SH-SY5Y (cell line): ENCODE data around the gene DIP2C.

Experiments used
- GATA2 ChIP-seq: IDR thresholded peaks from 2 replicates; pipeline ENCODE4 v1.6.1; 2011; ENCODE audit warnings: mild to moderate bottlenecking, low read depth, low read length
- GATA3 ChIP-seq: IDR thresholded peaks from 2 replicates; pipeline ENCODE4 v1.6.1; 2011; ENCODE audit warnings: low read depth, mild to moderate bottlenecking, low read length, moderate library complexity

DIP2C gene

DNA sequence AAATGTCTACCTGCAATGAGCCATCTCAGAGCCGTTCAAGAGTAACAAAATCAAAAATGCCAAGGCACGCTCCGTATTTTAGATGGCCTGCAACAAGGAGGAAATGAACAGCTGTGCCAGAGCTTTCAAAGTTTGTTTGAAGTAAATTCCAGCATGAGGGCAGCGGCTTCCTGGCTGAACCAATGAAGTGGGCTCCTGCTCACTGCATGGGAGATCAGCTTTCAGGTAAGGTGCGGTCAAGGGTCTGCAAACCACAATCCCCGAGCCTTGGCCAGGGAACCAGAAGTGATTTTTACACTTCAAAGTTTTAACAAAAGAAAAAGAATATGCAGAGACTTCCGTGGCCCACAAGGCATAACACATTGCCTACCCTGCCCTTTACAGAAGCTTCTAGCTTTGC lies 120.6 kb downstream of the DIP2C start:
- TF ChIP-seq GATA2 (no peak), GATA3 (no peak)

DNA sequence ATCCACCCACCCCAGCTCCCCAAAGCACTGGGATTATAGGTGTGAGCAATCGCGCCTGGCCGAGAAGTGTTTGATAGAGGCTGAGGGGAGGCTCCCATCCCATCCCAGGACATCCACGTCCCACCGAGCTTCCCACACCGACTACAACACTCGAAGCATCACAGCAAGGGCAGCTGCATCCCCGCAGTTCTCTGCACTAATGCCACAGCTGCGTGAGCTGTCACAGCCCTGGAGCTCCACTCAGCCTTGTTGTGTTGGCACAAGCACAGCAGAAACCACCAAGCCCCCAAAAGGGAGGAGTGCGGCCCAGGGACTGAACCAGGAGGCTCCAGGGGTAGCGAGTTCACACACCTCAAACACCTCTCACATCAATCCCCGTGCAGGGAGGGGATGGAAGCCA lies 121.6 kb downstream of the DIP2C start:
- no peak for TF ChIP-seq GATA3
- TF ChIP-seq GATA2, result no peak

DNA sequence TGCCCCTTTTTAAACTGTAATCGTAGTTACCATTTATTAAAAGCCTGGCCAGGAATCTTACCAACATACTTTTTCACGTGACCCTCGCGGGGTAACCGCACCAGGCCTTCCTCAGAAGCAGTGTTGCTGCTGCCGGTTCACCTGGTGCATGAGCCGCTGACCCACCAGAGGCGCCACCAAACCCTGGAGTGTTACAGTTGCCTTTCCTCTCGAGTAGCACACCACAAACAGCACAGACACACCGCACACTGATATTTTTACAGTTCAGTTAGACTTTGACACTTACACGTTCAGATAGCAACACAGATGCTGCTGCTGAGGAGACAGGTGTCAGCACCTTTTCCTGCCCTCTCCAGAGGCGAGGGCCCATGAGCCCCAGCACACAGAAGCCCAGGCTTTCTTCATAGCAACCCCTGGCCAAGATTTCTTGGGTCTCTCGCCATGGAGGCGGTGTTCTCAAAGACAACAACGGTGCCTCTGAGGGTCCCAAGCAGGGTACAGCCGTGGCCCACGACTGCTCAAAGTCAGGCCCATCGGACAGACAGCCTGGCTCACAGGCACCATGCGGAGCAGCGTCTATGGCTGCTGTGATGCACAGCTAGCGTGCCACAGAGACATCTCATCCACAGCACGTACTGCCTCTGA lies 123.1 kb downstream of the DIP2C start:
- TF ChIP-seq GATA3 (no peak), GATA2 (no peak)

DNA sequence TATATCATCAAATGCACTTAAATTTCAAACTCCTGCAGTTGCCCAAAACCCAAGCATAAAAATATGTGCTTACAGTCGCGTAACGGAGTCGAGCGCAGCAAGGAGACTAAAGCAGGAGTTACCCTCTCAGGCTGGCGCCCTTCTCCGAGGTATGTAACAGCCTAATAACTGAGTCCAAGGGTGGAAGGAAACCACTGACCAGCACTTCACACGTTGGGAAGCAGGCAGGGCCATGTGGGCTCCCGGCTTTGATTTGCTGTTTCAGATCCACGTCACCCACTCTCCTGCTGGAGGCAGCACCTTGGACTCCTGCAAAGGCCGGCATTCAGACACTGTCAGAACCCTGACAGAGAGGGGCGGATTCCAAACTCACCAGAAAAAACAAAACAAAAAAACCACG lies 123.8 kb downstream of the DIP2C start:
- TF ChIP-seq GATA3, result no peak

DNA sequence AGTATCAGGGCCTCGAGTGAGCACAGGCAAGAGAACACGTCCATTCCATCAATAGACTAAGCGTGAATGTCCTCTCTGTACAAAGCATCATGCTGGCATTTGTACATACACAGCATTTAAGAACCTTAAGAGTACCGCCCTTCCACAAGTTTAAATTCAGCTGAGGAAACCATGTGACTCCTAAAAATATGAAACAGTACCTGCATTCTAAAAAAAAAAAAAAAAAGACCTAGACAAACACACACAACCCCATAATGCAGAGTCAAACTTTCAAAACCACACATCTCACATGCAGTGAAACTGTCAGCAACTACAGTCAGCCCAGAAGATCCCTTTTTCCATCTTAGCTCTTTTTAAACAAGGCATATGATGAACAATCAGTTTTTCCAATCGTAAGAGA lies 124.3 kb downstream of the DIP2C start:
- TF ChIP-seq GATA2 (no peak), GATA3 (no peak)

DNA sequence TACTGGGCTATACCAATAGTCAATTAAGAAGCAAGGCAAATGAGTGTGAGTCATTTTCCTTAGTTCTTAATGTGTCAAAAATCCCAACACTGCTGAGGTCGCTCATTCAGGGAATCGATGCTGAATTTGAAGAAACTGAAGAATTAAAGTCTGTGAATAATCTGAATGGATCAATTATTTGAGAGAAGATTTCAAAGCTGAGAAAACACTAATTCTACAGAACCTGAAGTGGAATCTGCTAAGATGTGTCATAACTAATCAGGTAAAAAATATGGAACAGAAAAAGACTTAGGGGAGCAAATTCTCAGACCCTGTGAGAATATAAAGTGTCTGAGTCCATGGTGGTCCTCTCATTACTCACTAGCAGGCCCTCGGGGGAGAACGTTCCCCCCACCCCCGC lies 125.6 kb downstream of the DIP2C start:
- no peak for TF ChIP-seq GATA3
- no peak for TF ChIP-seq GATA2

DNA sequence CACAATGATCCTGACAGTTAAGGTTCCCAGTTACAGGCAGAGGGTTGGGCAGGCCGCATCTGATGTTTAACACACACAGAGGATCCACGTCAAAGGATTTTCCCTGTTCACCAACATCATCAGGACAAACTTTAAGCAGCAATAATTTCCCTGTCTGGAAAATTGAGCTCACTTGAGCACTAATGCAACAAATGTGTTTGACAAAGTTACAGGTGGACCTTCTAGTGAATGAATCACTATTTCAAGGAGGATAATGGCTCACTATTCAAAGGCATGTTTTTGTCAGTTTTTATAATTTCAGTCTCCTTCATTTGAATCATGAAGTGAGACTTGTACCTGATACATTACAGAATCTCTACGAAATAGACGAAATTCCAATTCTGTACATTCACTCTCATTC lies 127.3 kb downstream of the DIP2C start:
- no peak for TF ChIP-seq GATA3
- TF ChIP-seq GATA2, result no peak

DNA sequence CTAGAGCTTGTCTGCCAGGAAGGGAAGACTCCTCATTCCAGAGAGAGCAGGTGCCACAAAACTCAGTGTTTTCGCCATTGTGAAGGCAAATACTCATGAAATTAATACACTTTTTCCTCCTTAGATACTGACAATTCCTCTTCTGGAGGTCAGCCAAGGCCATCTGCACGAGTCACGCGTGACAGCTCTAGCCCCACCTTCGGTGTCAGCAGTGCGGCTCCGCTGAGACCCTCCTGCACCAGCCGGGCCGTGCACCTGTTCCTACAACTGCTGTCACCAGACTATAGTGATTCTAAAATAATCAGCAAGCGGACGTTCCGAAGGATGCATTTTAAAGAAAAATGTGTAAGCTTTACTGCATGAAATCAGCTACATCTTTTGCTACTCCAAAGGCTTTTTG lies 127.7 kb downstream of the DIP2C start:
- TF ChIP-seq GATA3 (no peak), GATA2 (no peak)

DNA sequence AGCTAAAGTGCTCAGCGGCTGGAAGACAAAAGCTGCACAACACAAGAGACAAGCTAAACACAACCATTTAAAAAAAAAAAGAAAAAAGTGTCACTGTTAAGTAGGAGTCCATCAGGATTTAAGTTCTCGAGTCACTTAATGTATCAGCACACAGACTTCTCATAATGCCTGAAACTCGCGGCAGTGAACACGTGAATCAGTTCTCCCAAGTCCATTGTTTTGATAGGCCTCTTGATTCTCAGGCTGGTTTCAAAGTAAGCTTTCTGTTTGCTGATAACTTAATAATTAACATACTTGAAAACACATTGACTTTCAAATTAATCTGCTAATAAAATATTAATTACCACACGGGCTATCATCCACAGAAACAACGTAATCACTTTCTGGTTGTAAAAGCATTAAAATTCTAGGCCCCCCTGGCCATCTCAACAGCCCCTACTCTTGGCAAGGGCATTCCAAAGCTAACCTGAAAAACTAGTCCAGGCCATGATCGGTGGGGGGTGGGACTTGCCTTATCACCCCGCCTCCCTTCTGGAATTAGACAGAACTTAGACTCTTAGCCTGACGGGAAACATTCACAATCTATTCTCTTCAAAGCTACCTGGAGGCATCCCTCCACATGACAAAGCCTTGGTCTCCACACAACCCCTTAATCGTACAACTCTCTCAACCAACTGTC lies 129.0 kb downstream of the DIP2C start:
- no peak for TF ChIP-seq GATA3
- no peak for TF ChIP-seq GATA2

DNA sequence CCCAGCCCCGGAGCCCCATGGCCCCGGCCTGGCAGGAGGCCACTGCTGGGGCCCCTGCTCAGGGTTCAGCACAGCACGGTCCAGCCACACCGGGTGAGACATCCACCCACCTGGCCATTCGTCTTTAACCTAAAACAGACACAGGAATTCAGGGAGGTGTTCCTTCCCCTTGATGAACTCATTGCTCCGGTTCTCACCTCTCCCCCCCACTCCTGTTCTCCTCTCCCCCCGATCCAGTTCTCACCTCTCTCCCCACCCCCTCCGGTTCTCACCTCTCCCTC lies 129.8 kb downstream of the DIP2C start:
- TF ChIP-seq GATA2, result no peak
- no peak for TF ChIP-seq GATA3

DNA sequence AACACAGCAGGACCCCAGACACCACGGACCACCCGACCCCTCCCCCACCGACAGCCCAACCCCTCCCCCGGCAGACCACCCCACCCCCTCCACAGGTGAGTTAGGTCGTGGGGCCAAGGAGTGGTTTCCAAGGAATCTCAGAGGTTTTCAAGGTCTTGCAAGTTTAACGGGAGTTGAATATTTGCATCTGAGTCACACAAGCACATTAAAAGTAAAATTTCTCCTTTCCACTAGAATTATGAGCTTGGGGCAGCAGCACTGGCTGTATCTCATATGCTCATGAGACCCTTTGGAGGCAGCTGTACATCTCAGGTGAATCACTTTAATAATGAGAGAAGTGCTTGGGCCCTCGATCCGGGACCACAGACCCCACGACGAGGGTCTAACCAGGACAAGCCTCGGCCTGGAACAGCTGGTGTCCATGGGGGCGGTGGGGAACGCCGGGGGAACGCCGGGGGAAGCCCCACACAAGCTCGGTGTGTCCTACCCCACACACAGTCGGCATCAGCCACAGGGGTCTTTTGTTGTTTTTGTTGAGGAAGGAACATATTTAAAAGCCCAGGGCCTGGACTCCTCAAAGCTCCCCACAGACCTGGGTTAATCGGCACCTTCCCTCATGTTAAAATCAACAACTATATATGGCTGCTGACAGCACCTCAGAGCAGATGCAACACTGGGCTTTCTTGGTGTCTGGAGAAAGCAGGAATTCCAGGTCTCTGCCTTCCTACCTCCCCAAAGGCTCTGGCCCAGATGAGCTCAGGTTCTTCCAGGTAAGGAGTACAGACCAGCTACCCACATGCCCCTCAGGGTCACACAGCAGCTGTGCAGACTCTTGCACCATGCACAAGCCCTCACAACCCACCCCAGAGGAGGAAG lies 130.3 kb downstream of the DIP2C start:
- TF ChIP-seq GATA2, result no peak
- no peak for TF ChIP-seq GATA3

DNA sequence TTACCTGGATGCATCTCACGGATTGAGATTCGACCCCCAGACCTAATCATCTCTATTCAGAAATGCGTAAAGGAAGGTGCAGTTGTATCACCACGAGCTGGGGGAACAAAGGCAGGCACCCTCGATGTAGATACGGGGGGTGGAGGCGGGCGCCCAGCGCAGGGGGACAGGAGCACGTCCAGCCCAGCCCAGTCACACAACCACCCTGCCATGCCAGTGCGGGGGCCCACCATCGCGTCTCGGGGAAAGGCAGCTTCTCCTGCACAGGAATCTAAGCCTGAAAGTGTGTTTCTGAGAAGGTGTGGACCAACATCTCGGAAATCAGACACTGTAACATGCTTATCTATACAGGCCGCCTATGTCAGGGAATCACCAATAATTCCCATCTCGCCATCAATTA lies 131.1 kb downstream of the DIP2C start:
- TF ChIP-seq GATA2 (no peak), GATA3 (no peak)

DNA sequence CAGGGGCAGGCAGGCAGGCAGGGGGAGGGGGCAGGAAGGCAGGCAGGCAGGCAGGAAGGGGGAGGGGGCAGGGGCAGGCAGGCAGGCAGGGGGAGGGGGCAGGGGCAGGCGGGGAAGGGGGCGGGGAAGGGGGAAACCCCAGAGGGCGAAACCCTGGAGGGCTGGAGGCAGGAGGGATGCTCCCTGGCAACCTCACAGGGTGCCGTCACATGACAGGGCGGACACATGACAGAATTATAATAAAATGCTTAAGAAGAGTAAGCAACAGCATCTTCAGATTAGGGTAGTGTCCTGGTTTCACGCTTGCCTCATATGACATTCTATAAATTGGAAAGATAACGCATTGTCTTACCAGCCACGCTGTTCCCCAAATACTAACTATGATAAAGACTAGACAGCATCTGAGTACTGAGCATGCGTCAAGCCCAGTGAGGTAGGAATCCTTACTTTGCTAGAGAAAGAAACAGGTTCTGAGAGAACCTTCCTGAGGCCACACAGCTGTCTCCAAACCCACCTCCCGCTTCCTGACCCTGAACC lies 131.6 kb downstream of the DIP2C start:
- TF ChIP-seq GATA3, result no peak
- no peak for TF ChIP-seq GATA2

DNA sequence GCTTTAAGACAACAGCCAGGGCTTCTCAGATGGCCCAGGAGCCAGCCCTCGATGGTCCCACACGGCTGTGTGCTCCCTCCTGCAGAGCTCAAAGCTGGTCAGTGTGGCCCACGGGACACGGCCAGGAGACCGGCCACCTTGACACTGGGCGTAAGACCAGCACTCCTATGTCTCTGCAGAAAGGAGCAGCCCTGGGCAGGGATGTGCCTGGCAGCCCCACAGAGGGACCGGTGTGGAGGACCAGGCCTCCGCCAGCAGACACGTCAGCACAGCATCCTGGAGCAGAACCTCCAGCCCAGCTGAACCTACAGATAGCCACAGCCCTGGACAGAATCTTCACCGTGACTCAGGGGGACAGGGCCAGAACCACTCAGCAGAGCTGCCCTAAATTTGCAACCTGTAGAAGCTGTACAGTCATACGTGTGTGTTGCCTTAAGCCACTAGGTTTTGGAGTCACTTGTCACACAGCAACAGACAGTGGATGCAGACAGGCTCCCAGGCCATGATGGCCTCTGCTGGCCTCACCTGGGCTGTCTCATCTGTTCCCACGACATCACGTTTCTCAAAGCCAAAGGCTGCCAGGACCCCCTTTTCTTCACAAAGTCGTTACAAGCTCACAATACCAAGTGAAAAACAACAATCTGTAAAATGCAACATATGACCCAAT lies 132.4 kb downstream of the DIP2C start:
- TF ChIP-seq GATA3 (no peak), GATA2 (no peak)

DNA sequence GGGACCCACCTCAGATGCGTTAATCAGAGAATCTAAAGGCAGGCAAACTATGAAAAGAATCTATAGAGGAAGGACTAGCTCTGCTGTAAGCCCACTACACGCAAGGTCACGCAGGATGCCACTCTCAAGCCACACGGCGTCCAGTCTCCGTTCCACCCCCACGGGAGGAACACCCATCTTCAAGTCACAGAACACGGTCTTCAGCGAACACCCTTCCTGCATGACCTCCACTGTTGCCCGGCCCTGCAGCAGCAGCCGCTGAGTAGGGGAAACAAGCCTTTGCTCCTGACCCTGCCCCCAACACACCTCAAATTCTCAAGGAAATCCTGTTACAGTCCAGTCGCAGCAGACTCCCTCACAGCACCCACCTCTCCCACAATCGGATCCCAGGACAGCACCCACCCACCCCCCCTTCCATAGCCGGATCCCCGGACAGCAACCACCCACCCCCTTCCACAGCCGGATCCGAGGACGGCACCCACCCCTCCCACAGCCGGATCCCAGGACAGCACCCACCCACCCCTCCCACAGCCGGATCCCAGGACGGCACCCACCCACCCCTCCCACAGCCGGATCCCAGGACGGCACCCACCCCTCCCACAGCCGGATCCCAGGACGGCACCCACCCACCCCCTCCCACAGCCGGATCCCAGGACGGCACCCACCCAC lies 133.7 kb downstream of the DIP2C start:
- no peak for TF ChIP-seq GATA2
- no peak for TF ChIP-seq GATA3
